Measurements from ENCODE around the gene CCDC39.

Gene CCDC39

GRCh38 chr3:180679178-180680096, at the start of gene CCDC39:
Gene CCDC39, minus strand, starts transcription at chr3:180679489. Its CDS starts 109 bp downstream, at chr3:180679380.
- DNase-seq: no peak

DNA sequence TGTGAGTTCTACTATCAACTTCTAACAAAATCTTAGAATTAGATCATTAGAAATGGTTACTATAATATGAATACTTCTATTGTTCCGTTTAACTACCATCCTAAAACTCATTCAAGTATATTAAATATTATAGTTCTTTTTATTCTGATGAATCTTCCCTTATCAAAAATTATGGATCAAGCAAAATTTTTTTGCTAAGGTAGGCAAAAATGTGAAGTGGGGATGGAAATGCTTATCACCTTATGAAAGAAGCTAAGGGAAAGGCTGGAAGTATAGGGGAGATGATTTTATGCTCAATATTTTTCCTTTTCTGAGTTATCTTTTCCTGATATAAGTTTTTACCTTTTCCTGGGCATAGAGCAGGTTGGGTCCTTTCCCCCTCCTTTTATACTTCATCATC, 40.7 kb upstream of the CCDC39 start:
- no peak for DNase-seq

GRCh38 chr3:180707896-180708295, 28.6 kb upstream of the CCDC39 start:
- no peak for DNase-seq

DNA sequence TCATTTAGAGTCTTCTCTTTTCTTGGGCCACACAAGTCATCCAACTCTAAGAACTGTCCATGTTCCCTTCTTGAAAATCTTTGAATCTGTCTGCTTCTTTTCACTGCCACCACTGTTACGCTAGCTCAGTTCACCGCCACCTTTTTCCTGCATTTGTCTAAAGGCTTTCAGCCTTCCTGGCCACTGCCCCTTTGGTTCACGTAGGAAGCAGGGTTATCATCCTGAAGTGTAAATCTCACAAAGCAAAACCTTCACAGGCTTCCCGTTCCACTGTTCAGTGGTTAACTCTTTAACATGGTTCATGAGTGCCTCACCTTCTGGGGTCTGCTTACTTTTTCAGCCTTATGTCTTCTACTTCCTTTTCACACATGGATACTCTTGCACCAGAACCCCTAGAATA, 26.3 kb upstream of the CCDC39 start:
- no peak for DNase-seq

- DNase-seq: no peak
Measured at GRCh38 chr3:180704532-180704931, 25.2 kb upstream of the CCDC39 start.

GRCh38 chr3:180700941-180701340, 21.7 kb upstream of the CCDC39 start:
- DNase-seq: no peak

- no peak for DNase-seq
Measured at GRCh38 chr3:180698760-180699270, 19.5 kb upstream of the CCDC39 start.

DNA sequence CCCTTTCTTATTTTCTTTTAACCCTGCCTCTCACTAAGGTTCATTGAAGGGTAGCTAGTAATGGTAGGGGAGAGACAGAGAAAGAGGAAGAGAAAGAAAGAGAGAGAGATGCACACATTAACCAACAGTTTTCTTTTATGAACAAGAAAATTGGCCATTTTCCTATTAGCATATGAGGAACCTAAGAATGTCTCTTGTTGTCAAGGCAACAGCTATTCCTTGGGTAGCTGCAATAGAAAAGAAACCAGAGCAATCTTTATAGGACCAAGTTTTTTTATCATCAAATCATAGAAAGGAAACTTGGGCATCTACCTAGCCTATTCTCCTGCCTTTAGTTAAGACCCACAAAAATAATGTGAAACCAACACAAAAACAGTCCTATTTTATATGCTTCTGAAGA, 15.0 kb upstream of the CCDC39 start:
- DNase-seq: no peak

GRCh38 chr3:180693656-180694055, 14.4 kb upstream of the CCDC39 start:
- DNase-seq: no peak

- DNase-seq: no peak
Measured at GRCh38 chr3:180690061-180690460, 10.8 kb upstream of the CCDC39 start.

DNA sequence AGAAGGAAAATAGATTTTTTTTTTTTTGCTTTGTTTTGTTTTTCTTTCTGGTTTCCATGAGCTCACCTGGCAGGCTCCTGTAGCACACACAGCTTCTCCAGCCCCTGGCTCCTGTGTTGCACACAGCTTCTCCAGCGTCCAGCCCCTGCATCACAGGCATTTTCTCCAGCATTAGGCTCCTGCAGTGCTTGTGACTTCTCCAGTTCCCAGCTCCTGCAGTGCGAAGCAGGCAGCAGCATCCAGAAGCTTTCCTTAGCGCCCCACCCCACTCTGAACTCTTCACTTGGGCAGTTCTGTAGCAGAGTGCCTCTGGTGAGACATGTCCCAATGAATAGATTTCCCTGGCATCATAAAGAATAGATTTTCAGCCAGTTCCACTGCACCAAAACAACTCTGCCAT, 5.5 kb upstream of the CCDC39 start:
- DNase-seq: no peak

DNA sequence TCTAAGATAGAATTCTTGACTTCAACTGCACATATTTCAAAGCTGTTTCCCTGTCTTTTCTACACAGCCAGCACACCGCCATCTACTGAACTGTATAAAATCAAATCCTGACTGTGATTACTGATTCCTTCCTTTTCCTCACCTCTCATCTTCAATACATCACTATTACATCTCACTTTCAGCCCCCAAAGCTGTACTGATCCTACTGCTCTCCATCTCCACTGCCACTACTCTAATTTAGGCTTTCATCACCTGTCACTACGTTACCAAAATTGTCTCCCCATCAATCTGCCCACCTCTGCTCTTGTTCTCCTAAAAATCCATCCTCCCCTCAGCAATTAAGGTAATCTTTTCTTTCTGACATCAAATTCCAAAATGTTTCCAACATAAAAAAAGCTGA, 4.5 kb upstream of the CCDC39 start:
- DNase-seq: no peak

- DNase-seq: no peak
Measured at GRCh38 chr3:180680097-180680430, 775 bp upstream of the CCDC39 start.

DNA sequence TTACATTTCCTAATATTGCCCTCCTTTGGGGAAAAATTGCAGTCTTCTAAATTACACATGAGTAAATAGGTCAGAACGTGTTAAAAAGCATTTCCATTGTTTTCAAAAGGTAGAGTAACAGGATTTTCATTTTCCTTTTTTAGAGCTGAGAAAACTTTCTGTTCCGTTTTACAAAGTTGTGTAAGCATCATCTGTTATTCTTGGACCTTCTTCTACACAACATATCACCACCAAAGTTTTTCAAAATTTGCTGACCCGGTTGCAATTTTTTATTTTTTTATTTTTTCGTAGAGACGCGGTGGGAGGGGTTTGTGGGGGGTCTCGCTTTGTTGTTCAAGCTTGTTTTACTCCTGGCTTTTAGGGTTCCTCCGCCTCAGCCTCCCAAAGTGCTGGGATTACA, 1.1 kb downstream of the CCDC39 start:
- DNase-seq: no peak

DNA sequence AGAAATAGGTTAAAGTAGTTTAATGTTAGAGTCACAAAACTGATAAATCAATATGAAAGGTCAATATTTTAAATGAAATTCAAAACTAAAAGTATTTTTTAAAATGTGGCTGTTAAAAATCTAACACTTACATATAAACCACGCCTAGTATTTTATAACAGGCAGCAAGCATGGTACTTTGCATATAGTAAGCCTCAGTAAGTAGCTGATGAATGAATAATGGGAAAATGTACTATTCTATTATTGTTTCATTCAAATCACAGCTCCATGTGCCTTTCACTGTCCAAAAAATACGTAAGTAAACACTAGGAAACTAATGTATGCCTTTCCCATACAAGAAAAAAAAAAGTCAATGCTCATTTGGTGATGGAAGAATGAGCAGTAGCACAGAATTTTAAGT, 17.8 kb downstream of the CCDC39 start:
- DNase-seq: no peak

DNA sequence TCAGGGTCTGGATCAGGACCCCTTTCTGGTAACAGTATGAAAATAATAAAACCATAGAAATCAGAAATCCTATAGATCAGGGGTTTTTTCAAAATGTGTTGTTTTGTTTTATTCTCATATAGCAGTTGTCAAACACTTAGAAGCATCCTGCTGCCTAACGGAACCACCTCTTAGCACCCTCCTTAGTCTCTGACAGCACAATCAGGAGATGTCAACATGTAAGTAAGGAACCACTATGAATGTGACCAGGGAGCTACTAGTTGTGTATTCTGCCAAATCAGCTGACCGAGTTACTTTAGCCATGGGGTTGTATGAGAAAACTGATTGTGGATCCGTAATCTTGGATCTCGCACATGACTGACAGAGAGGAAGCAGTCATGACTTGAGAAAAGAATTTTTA, 22.2 kb downstream of the CCDC39 start:
- no peak for DNase-seq

DNA sequence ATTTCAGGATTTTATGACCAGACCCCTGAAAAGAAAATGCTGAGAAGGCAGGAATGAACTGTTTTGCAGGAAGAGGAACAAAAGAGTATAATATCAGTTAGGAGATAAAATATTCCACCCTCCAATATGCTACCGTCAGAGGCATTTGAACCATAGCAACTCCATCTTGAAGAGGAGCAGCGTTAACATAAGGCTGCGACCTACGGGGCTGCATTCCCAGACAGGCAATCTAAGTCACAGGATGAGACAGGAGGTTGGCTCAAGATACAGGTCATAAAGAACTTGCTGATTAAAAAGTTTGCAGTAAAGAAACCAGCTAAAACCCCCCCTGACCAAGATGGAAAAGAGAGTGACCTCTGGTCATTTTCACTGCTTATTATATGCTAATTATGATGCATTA, 22.9 kb downstream of the CCDC39 start:
- DNase-seq: no peak

DNA sequence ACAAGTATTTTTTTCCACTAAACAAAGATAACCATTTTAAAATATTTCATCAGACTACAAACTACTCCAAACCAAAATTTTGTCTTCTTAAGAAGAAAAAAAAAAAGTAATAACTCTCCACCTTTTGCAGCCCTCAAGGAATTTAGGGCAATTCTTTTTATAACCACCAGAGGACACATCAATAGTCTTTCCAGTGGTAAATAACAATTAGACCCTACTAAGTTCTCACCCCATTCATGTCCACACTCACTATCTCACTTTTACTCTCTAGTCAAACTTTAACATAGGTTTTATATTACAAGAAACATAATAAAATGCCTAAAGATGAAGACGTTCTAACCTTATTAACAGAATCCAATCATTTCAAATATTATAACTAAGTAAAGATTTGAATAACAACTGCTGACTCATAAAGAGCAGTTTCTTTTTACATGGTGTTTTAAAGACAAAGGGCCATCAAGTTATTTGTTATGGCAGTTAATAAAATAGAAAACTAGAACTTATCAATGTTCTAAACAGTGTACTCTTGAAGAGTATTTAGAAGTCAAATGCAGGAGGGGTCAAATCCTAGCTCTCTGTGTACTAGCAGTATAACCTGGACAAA, 33.0 kb downstream of the CCDC39 start:
- no peak for DNase-seq

DNA sequence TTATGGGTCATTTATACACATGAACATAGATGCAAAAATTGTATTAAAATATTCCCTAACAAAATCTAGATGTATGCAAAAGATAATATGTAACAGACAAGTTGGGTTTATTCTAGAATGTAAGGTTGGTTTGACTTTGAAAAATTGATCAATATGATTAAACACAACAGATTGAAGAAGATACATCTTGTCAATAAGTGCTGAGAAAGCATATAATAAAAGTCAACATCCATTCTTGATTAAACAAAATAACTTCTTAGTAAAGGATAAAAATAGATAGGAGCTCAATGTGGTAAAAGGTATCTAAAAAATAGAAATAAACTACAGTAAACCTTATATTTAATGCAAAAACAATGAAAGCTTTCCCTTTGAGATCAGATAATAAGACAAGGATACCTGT, 38.3 kb downstream of the CCDC39 start:
- DNase-seq: no peak

GRCh38 chr3:180633722-180634121, 45.6 kb downstream of the CCDC39 start:
- DNase-seq: no peak

- no peak for DNase-seq
Measured at GRCh38 chr3:180631317-180631716, 48.0 kb downstream of the CCDC39 start.

DNA sequence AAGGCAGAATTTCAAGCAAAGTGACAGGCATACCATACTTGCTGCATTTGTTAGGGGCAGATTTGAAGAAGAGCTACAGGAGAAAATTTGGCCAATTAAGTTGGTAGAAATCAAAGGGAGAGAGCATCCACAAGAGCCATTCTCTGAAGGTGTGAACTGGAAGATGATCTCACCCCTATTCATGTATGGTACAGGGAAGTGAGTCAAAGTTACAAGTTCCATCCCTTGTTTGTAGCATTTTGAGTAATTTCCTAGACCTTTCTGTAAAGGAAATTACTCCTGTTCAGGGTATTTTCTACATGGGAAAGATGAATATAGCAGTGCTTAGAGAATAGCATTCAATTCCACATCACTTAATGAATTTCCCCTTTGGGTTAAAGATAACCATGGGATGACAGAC, 48.9 kb downstream of the CCDC39 start:
- no peak for DNase-seq

DNA sequence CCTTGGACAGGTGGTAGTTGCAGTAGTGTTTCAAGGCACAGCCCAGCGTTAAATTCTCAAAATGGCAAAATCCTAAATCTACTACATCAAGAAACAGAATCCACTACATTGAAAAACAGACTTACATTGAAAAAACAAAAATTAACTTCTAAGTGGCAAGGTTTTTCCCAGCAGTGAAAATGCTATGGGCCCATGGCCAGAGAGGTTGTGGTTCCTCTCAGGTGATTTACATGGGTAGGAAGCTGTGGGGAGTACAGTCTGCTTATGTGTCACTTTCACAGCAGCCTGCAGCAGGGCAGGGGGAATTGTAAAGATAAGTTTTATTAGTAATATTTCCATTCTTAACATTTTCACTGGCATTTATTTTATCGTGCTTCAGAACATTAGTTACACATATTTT, 52.4 kb downstream of the CCDC39 start:
- DNase-seq: no peak

GRCh38 chr3:180624714-180625113, 54.6 kb downstream of the CCDC39 start:
- no peak for DNase-seq

DNA sequence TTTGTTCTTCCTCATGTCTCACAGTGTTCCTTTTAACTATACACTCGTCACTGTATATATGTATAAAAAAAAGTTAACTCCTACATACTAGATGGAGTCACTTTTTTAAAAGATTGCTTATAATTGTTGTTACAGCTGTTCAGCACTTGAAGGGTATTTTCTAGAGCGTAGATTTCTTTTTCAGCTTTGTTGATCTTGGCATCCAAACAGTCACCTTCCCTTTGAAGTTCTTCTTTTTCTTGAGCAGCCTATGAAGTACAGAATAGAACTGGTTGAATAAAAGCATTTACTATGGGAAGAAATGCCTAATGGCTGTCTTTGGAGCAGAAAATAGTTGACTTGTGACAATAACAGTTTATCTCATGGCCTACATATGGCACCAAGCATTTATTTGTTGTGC, 59.6 kb downstream of the CCDC39 start:
- no peak for DNase-seq
